ENCODE data around the gene PUM1. TPM values are rescaled to one million over a fixed set of nuclear protein-coding genes. Genes with fewer than 3 reads are reported as not detected.

PUM1 gene
- total RNA-seq, 2 donors from 2014 or later = 207 to 210 TPM

DNA sequence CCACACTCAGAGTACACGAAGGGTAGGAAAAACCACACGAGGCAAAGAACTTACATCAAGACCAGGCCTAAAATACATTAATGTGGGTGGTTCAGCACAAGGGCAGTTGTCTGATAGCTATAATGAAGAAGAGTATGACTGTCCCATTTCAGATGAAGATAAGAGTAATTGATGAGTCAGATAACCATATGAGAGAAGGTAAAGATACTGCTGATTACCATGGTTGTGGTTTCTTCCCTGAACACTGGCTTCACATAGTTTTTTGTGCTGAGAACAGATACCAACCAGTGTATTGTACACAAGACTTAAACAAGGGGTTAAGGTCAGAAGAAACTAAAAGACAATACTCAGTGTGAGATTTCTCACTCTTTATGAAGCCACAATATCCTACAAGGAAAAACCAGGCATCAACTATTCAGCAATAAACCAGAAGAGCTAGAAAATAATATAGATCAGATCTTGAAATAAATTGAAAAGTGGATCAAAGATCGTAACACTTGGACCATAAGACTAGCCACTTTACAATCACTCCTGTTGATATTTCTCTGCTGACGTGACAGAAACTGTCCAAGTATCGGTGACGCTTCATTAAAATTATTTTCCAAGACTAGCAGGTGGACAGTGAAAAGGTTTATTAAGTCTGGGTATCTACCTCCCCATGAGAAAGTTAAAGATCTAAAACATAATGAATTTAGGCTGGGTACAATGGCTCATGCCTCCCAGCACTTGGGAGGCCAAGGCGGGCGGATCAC, 28.6 kb downstream of the PUM1 start:
- H3K27me3 Mint-ChIP-seq (ENCODE audit: insufficient read depth) = no peaks in the 10 kb centered on the region
- H3K27ac Mint-ChIP-seq = peak overlapping the region; percentile 18
- no peaks in the 10 kb centered on the region for H3K4me1 ChIP-seq (ENCODE audit: control insufficient read depth, insufficient read depth, low read length)
- H3K36me3 ChIP-seq (ENCODE audit: control insufficient read depth, insufficient read depth, low read length) = peaks cover 72% of the 10 kb centered on the region
- WGBS, 2 experiments (ENCODE audit: insufficient coverage in 1 of 2, insufficient read length in 1 of 2) = 87 to 90% methylated on average over 7 to 8 of the region's 8 CpGs
- no peaks in the 10 kb centered on the region for H3K9me3 ChIP-seq (ENCODE audit: control insufficient read depth, low read length)
- H3K4me3 Mint-ChIP-seq = no peak overlapping the region
- no peaks in the 10 kb centered on the region for H3K27me3 ChIP-seq (ENCODE audit: control insufficient read depth, insufficient read depth, low read length, poor library complexity, severe bottlenecking)
- H3K27ac ChIP-seq (ENCODE audit: low read depth, low read length) = no peak overlapping the region
- H3K4me1 Mint-ChIP-seq = peaks cover 19% of the 10 kb centered on the region
- DNase-seq = no peak
- H3K36me3 Mint-ChIP-seq (ENCODE audit: low read depth) = peaks cover 50% of the 10 kb centered on the region
- TF ChIP-seq, protein P1, sequence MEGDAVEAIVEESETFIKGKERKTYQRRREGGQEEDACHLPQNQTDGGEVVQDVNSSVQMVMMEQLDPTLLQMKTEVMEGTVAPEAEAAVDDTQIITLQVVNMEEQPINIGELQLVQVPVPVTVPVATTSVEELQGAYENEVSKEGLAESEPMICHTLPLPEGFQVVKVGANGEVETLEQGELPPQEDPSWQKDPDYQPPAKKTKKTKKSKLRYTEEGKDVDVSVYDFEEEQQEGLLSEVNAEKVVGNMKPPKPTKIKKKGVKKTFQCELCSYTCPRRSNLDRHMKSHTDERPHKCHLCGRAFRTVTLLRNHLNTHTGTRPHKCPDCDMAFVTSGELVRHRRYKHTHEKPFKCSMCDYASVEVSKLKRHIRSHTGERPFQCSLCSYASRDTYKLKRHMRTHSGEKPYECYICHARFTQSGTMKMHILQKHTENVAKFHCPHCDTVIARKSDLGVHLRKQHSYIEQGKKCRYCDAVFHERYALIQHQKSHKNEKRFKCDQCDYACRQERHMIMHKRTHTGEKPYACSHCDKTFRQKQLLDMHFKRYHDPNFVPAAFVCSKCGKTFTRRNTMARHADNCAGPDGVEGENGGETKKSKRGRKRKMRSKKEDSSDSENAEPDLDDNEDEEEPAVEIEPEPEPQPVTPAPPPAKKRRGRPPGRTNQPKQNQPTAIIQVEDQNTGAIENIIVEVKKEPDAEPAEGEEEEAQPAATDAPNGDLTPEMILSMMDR (conservative IDR thresholded peaks at IDR 0.05) = no peak
- H3K9me3 Mint-ChIP-seq = no peaks in the 10 kb centered on the region
- H3K4me3 ChIP-seq (ENCODE audit: low read length) = no peak overlapping the region
- H3K9ac ChIP-seq (ENCODE audit: extremely low read depth, low read length, poor library complexity, severe bottlenecking) = no peak overlapping the region

DNA sequence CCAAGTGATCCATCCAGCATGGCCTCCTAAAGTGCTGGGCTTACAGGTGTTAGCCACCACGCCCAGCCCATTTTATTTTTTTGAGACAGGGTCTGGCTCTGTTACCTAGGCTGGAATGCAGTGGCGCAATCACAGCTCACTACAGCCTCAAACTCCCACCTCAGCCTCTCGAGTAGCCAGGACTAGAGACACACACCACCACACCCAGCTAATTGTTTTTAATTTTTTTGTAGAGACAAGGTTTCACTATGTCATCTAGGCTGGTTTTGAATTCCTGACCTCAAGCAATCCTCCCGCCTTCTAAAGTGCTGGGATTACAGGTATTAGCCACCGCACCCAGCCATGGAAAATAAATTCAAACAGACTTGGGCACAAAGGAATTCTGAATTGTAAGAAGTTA, 31.9 kb downstream of the PUM1 start:
- H3K9ac ChIP-seq (ENCODE audit: extremely low read depth, low read length, poor library complexity, severe bottlenecking) = no peak overlapping the region
- no peak overlapping the region for H3K27ac Mint-ChIP-seq
- no peak overlapping the region for H3K4me3 ChIP-seq (ENCODE audit: low read length)
- H3K4me3 Mint-ChIP-seq = no peak overlapping the region
- WGBS, 2 experiments (ENCODE audit: insufficient coverage in 1 of 2, insufficient read length in 1 of 2) = 95 to 100% methylated on average over 1 to 5 of the region's 5 CpGs
- TF ChIP-seq, protein P1 (conservative IDR thresholded peaks at IDR 0.05) = no peak
- peaks cover 52% of the 10 kb centered on the region for H3K36me3 Mint-ChIP-seq (ENCODE audit: low read depth)
- H3K9me3 ChIP-seq (ENCODE audit: control insufficient read depth, low read length) = no peaks in the 10 kb centered on the region
- DNase-seq = no peak
- H3K27me3 ChIP-seq (ENCODE audit: control insufficient read depth, insufficient read depth, low read length, poor library complexity, severe bottlenecking) = no peaks in the 10 kb centered on the region
- H3K36me3 ChIP-seq (ENCODE audit: control insufficient read depth, insufficient read depth, low read length) = peaks cover 64% of the 10 kb centered on the region
- H3K27ac ChIP-seq (ENCODE audit: low read depth, low read length) = no peak overlapping the region
- no peaks in the 10 kb centered on the region for H3K9me3 Mint-ChIP-seq
- peaks cover 25% of the 10 kb centered on the region for H3K4me1 Mint-ChIP-seq
- no peaks in the 10 kb centered on the region for H3K27me3 Mint-ChIP-seq (ENCODE audit: insufficient read depth)
- H3K4me1 ChIP-seq (ENCODE audit: control insufficient read depth, insufficient read depth, low read length) = no peaks in the 10 kb centered on the region

DNA sequence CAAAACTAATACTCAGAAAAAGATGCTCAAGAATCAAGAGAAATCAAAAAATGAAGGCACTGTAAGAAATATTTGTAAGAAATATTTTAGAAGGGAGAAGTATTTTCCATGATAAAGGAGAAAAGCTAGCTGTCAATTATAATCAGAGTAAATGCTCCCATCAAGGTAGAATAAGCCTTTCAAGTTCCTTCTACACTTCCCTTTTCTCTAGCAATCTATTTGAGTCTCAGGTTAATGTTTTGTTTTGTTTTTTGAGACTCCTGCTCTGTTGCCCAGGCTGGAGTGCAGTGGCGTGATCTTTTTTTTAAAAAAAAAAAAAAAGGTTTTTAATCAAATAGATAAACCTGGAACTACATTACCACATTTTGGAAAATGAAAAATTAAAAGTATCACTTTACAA, 33.3 kb downstream of the PUM1 start:
- Histone ChIP-seq H3K27ac (ENCODE audit: low read depth, low read length) (no peak overlapping the region), H3K4me1 (ENCODE audit: control insufficient read depth, insufficient read depth, low read length) (no peaks in the 10 kb centered on the region), H3K27me3 (ENCODE audit: control insufficient read depth, insufficient read depth, low read length, poor library complexity, severe bottlenecking) (no peaks in the 10 kb centered on the region), H3K36me3 (ENCODE audit: control insufficient read depth, insufficient read depth, low read length) (peaks cover 63% of the 10 kb centered on the region), H3K4me3 (ENCODE audit: low read length) (no peak overlapping the region), H3K9me3 (ENCODE audit: control insufficient read depth, low read length) (no peaks in the 10 kb centered on the region), H3K9ac (ENCODE audit: extremely low read depth, low read length, poor library complexity, severe bottlenecking) (no peak overlapping the region)
- no peak overlapping the region for H3K4me3 Mint-ChIP-seq
- peaks cover 26% of the 10 kb centered on the region for H3K4me1 Mint-ChIP-seq
- no peak for DNase-seq
- no peaks in the 10 kb centered on the region for H3K9me3 Mint-ChIP-seq
- TF ChIP-seq, protein P1 (conservative IDR thresholded peaks at IDR 0.05) = no peak
- no peaks in the 10 kb centered on the region for H3K27me3 Mint-ChIP-seq (ENCODE audit: insufficient read depth)
- H3K36me3 Mint-ChIP-seq (ENCODE audit: low read depth) = peaks cover 53% of the 10 kb centered on the region
- no peak overlapping the region for H3K27ac Mint-ChIP-seq
- WGBS, 2 experiments (ENCODE audit: insufficient coverage in 1 of 2, insufficient read length in 1 of 2) = 100% methylated on average over 1 of the region's 1 CpG; no CpG with 5 or more reads in 1 of the 2 experiments
